IPS-NIHi11 (cell line): ENCODE measurements around the gene SYNGR1.
"Not testable (repeated sequence)": the region's sequence is repeated elsewhere in the genome, so short reads cannot be mapped to it uniquely, and the experiment has no call there.

ENCODE experiments used
- DNase-seq: peaks from one replicate; pipeline ENCODE4 v3.0.0; 2012; ENCODE audit warnings: mixed read lengths, low spot score

The SYNGR1 gene

DNA sequence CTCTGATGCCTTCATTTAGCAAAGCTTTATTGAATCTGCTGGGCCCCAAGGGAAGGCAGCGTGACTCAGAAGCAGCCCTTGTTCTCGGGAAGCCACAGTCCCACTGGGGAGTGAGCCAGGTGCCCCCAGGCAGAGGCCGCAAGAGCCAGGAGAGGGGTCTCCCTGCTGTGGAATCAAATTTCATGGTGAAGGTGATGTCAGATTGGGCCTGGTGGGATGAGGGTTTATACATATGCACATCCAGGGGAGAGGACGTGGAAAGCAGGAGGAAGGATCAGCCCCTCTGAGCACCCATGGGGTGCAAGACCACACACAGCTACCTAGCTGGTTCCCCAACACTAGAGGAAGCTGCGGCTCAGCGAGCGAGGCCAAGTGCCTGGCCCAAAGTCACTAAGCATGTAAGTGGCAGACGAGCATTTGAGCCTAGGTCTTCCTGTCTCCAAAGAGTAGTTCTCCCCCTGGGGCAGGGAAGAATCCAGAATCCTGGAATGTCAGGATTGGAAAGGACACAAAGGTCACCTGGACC is 2.0 kb downstream of the SYNGR1 start:
- DNase-seq: no peak

- DNase-seq: no peak
Measured at GRCh38 chr22:39352306-39352891, 2.6 kb downstream of the SYNGR1 start.

DNA sequence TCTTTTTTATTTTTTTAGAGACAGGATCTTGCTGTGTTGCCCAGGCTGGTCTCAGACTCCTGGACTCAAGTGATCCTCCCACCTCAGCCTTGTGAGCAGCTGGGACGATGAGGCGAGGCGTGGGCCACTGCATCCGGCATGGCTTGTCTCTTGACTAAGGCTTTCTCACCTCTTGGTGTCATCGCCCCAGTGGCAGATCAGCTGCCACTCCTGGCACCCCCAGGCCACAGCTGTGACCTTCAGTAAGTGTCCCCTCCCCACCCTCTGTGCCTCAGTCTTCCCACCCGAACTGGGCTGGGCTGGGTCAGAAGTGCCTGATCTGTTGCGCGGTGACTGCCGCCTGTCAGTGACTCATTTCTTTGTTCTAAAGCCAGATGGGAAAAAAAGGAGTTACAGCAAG is 3.6 kb downstream of the SYNGR1 start:
- DNase-seq: no peak

- no peak for DNase-seq
Measured at GRCh38 chr22:39355080-39355479, 5.3 kb downstream of the SYNGR1 start.

DNA sequence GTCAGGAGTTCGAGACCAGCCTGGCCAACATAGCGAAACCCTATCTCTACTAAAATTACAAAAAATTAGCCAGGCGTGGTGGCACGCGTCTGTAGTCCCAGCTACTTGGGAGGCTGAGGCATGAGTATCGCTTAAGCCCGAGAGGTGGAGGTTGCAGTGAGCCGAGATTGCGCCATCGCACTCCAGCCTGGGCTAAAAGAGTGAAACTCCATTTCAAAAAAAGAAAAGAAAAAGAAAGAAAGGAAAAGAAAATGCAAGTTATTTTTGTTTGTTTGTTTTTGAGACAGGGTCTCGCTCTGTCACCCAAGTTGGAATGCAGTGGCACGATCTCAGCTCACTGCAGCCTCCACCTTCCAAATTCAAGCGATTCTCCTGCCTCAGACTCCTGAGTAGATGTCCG is 6.0 kb downstream of the SYNGR1 start:
- not testable (repeated sequence) for DNase-seq

DNA sequence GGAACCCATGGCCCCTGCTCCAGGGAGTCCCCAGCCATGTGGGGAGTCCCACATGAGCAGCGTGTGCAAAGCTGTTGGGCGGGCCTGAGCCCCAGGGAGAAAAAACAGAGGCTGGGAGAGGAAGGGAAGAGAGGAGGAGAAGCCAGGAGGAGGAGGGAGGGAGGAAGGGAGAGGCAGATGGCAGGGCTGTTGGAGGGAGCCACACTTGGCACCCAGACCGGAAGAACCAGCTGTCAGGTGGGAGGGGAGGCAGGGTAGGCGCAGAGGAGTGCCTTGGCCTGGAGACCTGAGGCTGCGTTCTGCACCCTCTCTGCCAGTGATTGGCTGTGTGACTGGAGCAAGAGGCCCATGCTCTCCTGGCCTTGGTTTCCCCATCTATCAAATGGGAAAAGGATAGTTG is 6.7 kb downstream of the SYNGR1 start:
- peak; percentile 9 for DNase-seq

- DNase-seq: not testable (repeated sequence)
Measured at GRCh38 chr22:39357110-39358108, 7.6 kb downstream of the SYNGR1 start.

- DNase-seq: not testable (repeated sequence)
Measured at GRCh38 chr22:39358197-39358596, 8.4 kb downstream of the SYNGR1 start.

GRCh38 chr22:39359659-39360195 is 9.9 kb downstream of the SYNGR1 start:
- no peak for DNase-seq

DNA sequence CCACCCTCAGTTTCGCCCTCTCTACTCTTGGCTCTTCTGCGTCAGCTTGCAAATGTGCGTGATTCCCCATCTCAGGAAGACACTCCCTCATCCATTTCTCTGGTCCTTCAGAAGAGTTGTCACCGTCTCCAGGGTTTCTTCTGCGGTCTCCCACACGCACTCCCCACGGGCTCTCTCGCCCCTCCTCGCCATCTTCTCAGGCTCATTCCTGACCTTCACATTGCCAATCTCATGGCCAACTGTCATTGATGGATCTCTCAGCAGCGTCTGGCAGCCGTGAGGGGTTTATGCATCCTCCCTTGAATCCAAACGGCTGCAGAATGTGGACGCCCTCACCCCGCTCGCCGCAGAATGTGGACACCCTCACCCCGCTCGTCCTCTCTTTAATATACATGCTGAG is 10.5 kb downstream of the SYNGR1 start:
- no peak for DNase-seq

DNA sequence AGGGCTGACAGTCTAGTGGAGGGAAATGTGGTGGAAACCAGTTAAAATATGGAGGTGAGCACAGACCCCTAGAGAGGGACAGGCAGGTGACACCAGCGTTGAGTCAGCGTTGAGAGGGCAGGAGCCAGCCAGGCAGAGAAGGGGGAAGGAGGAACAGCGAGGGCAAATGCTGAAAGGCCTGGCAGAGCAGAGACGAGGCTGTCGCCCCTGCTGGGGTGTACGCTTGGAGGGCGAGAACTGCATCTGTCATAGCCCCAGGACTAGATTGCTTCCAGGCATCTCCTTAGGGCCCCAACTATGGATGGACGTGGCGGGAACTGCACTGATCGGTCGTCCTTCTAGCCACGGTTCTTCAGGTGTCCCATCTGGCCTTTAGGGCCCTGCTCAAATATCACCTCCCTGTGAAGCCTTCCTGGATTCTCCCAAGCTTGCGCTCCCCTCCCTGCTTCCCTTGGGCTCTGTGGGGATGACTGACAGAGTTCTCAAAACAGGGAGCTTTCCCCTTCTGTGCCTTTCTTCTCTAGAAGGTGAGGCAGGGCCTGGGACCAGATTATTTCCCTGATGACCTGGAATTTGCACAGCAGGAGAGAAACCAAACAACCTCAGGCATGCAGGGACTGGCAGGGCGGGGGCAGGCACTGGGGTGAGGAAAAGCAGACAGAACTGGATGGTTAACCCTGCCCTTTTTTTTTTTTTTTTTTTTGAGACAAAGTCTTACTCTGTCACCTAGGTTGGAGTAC is 11.1 kb downstream of the SYNGR1 start:
- peak; percentile 75 for DNase-seq

DNA sequence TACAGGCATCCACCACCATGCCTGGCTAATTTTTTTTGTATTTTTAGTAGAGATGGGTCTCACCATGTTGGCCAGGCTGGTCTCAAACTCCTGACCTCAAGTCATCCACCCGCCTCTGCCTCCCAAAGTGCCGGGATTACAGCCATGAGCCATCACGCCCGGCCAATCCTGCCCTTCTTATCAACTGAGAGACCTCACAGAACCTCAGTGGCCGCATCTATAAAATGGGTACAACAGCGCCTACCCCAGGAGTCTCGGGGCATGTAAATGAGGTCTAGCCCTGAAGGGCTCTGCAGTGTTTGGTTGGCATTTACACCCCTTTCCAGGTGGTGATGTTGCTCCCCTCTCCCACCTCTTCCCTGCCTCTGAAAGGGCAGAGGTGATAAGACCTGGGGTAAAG is 11.7 kb downstream of the SYNGR1 start:
- DNase-seq: no peak

GRCh38 chr22:39362271-39362670 is 12.5 kb downstream of the SYNGR1 start:
- DNase-seq: peak; percentile 68

DNA sequence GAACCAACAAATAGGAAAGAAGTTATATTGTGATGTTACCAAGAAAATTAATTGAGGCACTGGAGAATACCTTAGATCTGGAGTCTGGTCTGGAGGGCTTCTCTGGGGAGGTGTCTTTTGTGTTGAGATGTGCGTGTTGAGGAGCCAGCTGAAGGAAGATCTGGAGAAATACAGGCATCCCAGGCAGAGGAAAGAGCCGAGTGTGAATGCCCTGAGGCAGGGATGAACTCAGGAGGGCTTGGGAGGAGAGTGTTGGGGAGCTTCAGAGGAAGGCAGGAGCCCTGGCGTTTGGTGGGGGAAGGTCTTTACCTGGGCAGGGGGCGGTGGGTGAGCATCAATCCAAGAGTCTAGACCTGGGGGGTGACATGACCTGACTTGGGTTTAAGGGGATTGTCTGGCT is 13.1 kb downstream of the SYNGR1 start:
- DNase-seq: no peak

DNA sequence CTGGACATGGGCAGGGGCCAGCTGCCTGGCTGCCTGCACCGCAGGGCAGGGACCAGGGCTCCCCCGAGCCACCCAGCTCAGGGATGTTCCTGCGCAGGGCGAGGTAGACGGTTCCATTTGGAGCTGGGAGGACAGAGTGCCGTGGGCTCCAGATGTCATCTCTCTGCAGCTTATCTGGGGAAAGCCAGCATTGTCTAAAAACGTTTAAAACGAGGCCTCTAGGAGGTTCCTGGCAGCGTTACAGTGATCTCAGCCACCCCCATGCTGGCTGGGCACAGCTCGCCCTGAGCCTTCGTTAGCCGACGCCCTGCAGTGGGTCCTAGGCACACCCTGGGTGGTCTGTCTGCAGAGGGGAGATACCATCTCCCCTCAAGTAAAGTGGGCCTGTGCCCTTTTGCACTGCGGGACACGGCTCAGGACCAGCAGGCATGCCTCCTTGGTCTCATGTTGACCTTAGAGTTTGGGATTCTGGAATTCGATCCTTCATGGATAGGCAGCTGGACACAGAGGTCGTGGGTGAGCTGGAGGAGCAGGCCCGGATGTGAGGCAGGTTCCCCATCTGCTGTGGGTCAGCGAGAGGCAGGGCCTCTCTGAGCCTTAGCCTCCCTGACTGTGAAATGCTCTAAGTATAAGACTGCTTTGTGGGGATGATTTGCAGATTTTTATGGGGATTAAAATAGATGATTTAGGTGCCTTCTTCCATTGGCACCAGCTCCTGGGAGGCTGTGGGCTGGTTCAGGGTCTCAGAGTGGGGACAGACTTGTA is 14.1 kb downstream of the SYNGR1 start:
- no peak for DNase-seq

DNA sequence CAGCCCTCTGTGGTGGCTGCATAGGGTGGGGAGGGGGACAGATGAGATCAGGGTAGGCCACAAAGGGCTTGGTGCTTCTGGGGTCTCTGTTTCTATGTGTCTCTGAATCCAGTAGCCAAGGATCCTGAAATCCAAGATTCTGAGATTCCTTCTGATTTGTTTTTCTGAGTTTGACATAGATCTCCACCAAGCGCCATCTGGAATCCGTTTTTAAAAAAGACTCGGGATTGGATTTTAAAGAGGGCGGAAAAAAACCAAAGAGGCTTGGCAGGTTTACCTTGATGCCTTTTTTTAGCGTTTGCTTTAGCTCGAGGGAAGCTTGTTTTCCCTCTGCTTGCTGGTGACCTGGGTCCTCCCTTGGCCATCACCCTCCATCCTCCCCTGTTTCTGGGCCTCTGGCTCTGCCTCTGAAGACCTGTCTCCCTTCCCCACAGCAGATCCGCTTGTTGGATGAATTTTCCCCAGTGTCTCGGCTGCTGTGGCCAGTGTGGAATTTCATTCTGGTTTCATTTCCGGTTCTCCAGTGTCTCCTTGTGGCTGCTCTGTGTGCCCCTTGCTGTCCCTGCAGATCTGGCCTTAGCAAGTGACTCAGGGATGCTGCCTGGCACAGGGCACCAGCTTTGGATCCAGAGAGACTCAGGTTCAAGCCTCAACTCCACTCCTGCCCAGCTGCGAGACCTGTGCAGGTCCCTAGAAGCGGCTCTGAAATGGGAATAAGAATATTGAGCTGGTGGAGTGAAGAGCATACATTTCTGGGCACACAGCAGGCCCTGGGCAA is 15.1 kb downstream of the SYNGR1 start:
- DNase-seq: no peak

DNA sequence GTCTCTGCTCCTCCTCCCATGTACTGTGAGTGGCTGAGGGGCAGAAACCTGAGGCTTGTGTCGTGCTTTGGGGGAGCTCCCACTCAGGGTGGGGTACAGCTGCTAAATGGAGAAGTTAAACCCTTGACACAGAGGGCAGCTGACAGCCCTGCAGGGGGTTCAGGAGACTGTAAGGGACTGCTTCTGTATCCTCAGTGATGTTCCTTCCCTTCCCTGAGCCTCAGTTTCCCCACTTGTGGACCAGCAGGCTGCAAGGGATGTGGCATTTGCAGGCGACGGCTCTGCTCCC is 15.6 kb downstream of the SYNGR1 start:
- no peak for DNase-seq

DNA sequence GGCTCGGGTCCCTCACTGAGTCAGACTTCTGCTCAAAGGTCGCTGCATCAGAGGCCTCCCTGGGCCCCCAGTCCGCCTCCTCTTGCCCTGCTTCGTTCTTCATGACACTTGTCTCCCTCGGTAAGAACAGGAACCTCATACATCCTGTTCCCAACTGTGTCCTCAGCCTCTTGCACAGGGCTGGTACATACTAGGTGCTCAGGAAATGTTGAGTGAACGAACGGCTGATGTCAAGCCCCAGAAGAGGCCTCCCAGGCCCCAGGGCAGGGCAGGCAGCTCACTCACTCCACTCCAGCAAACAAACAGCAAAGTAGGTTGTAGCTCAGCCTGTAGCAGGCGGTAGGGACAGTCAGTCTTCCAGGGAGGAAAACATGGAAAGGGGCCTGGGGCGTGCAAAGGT is 17.2 kb downstream of the SYNGR1 start:
- DNase-seq: no peak

DNA sequence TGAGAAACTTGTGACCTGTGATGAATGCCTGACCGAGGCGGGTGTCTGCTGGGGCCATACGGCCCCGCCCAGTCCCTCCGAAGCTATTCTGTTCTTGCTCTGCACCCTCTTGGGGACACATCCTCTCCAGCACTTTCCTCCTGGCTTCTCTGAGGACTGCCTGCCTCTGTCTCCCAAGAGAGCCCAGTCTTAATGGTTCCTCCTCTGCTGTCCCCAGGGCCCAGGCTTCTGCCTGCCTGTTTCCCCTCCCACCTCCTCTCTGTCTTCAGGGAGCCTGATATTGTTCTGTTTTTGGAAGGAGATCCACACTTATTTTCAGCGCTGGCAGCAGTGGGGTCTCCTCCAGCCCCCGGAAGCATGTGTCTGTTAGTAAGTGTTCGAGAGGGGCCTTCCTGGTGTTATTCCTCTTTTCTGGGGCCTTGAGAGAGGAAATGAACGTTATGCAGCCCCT is 18.7 kb downstream of the SYNGR1 start:
- no peak for DNase-seq

DNA sequence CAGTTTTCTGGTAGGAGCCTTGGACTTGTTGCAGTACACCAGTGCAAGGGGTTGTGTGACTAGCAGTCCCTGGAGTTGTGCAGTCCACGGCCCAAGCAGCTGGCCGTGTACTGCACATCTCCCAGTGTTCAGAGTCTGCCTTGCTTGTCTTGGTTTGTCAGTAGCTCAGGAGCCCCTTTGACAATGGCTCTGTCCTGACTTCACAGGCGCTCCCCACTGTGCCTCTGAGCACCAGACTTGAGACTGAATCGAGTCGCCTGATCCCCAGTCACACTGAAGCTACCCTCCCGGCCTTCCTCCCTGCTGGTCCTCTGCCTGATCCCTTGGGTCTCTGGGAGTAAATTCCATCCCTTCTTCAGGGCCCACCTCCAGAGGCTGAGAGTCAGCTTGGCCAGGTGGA is 19.4 kb downstream of the SYNGR1 start:
- no peak for DNase-seq

DNA sequence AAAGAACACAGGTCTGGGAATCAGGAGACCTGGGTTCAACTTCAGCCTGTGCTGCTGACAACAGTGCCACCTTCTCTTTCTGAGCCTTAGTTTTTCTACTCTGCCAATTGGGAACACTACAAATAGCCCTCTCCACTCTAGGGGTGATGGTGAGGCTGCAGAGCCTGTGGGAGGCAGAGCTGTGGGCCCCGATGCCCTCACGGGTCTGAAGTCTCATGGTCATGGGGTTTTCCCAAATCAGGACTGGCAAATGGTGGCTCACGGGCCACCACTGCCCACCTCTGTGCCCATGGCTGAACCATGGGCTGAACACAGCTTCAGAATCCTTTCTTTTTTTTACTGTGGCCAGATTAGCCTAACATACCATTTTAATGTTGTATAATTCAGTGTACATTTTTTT is 19.8 kb downstream of the SYNGR1 start:
- DNase-seq: no peak
